Endometrial microvascular endothelial cells (primary cell): ENCODE results near the gene EDARADD. TPM values are rescaled to one million over a fixed set of nuclear protein-coding genes. Genes with fewer than 3 reads are reported as not detected.

ENCODE experiments used
- in situ Hi-C: cut with HindIII; loops from 2 replicates; pipeline ENCODE4 v1.10.0; 2017; ENCODE audit warnings: low sequenced_read_pairs, low pct_unique_long_range_greater_than_20kb; ENCODE audit errors: inconsistent ontology term
- total RNA-seq: library from RNA; depleted of rRNA; stranded (reverse); fragments of >200 nt; gene quantifications from one replicate; pipeline ENCODE4 v1.2.3, GENCODE V29; 2015; ENCODE audit errors: inconsistent ontology term

The EDARADD gene
- total RNA-seq, 1 donor from 2014 or later, result not detected

GRCh38 chr1:236526079-236526478, 132.0 kb downstream of the EDARADD start:
- in situ Hi-C loops, result no loop called here

- in situ Hi-C loops, result no loop called here
Measured at GRCh38 chr1:236530286-236530685, 136.2 kb downstream of the EDARADD start.

- in situ Hi-C loops, result no loop called here
Measured at GRCh38 chr1:236530959-236531358, 136.9 kb downstream of the EDARADD start.

- in situ Hi-C loops, result no loop called here
Measured at GRCh38 chr1:236532850-236533249, 138.8 kb downstream of the EDARADD start.

- in situ Hi-C loops, result no loop called here
Measured at GRCh38 chr1:236534151-236534651, 140.1 kb downstream of the EDARADD start.

Other genes with a start within 250 kb of the EDARADD start
- 0.65 TPM for gene ERO1B, start 112.3 kb upstream of the EDARADD start, total RNA-seq
- gene LGALS8, start 129.7 kb downstream of the EDARADD start, total RNA-seq, result 70.7 TPM
- 38.8 TPM for gene HEATR1, start 210.2 kb downstream of the EDARADD start, total RNA-seq